Loucy (cell line): ENCODE measurements around the gene PIK3CA.

ENCODE experiments used
- EZH2phosphoT487 ChIP-seq: fragments of 200-600 bp; IDR thresholded peaks from 2 replicates; pipeline ENCODE4 v1.6.1; 2018; ENCODE audit warnings: antibody characterized with exemption, mild to moderate bottlenecking, moderate library complexity, borderline replicate concordance
- TF ChIP-seq, protein P1 (sequence below): fragments of 200-600 bp; sonication (generic); conservative IDR thresholded peaks from 2 replicates; pipeline ENCODE4 v1.5.1; 2014; ENCODE audit warnings: mild to moderate bottlenecking, antibody characterized with exemption, low read length

DNA sequence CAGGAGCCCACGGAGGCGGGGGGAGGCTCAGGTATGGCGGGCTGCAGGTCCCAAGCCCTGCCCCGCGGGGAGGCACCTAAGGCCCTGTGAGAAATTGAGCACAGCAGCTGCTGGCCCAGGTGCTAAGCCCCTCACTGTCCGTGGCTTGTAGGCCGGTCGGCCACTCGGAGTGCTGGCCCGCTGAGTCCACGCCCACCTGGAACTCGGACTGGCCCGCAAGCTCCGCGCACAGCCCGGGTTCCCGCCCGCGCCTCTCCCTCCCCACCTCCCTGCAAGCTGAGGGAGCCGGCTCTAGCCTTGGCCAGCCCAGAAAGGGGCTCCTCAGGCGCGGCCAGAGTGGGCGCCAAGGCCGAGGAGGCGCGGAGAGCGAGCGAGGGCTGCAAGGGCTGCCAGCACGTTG lies 115.0 kb downstream of the PIK3CA start:
- TF ChIP-seq, protein P1, sequence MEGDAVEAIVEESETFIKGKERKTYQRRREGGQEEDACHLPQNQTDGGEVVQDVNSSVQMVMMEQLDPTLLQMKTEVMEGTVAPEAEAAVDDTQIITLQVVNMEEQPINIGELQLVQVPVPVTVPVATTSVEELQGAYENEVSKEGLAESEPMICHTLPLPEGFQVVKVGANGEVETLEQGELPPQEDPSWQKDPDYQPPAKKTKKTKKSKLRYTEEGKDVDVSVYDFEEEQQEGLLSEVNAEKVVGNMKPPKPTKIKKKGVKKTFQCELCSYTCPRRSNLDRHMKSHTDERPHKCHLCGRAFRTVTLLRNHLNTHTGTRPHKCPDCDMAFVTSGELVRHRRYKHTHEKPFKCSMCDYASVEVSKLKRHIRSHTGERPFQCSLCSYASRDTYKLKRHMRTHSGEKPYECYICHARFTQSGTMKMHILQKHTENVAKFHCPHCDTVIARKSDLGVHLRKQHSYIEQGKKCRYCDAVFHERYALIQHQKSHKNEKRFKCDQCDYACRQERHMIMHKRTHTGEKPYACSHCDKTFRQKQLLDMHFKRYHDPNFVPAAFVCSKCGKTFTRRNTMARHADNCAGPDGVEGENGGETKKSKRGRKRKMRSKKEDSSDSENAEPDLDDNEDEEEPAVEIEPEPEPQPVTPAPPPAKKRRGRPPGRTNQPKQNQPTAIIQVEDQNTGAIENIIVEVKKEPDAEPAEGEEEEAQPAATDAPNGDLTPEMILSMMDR: no peak
- no peak for TF ChIP-seq EZH2phosphoT487
